Endothelial cell of umbilical vein (primary cell): ENCODE measurements around the gene APIP. TPM values are rescaled to one million over a fixed set of nuclear protein-coding genes. Genes with fewer than 3 reads are reported as not detected.

Source experiments
- BruUV-seq: library from RNA; stranded (reverse); fragments of 400-500 nt; replicated peaks from 2 replicates; lab custom pipeline; 2021; lab: Mats Ljungman, UMichigan
- CTCF ChIA-PET: fragments of 300-600, 350-600 bp; sonication (Branson Sonifier 250); formaldehyde crosslinking; loops from one replicate; lab custom pipeline; 2021; ENCODE audit warnings: antibody characterized with exemption, inconsistent platforms; lab: Charles Lee
- POLR2A ChIA-PET: fragments of 300-600, 350-600 bp; sonication (Branson Sonifier 250); formaldehyde crosslinking; loops from one replicate; lab custom pipeline; 2021; ENCODE audit warnings: antibody characterized with exemption, inconsistent platforms; lab: Charles Lee
- DNase-seq: peaks from one replicate; pipeline ENCODE4 v3.0.0-alpha.2; 2011; ENCODE audit warnings: low read depth, low spot score
- FAIRE-seq: peaks from 2 replicates; lab custom pipeline; 2011; peaks lifted over from hg19 to GRCh38; lab: Jason Lieb, UNC
- H2AFZ ChIP-seq: 2 replicates; pipeline ENCODE4 v1.6.0; 2012; ENCODE audit warnings: low read depth, low read length, control low read depth, inconsistent platforms
- H3K27ac ChIP-seq: 2 replicates; pipeline ENCODE4 v1.5.1; 2011; ENCODE audit warnings: low read depth, mild to moderate bottlenecking, control low read depth, low read length, moderate library complexity; ENCODE audit not compliant: insufficient read depth
- H3K27me3 ChIP-seq, 2 experiments: 2 replicates each; pipeline versions ENCODE4 v1.6.0 to v1.6.1; 2011; ENCODE audit warnings: low read length in 2 of 2, mixed read lengths in 1 of 2; ENCODE audit not compliant: control insufficient read depth in 2 of 2, insufficient read depth in 2 of 2
- H3K36me3 ChIP-seq, 2 experiments: 2 replicates in 1 of 2; 3 replicates in 1 of 2; pipeline ENCODE4 v1.5.1; 2011; ENCODE audit warnings: low read length in 2 of 2, mild to moderate bottlenecking in 1 of 2, moderate library complexity in 1 of 2; ENCODE audit not compliant: control insufficient read depth in 2 of 2, insufficient read depth in 2 of 2; ENCODE audit errors: extremely low read depth in 1 of 2
- H3K4me1 ChIP-seq: 3 replicates; pipeline ENCODE4 v1.5.1; 2011; ENCODE audit warnings: mild to moderate bottlenecking, low read length; ENCODE audit not compliant: control insufficient read depth, insufficient read depth; ENCODE audit errors: extremely low read depth
- H3K4me2 ChIP-seq: 2 replicates; pipeline ENCODE4 v1.6.1; 2011; ENCODE audit warnings: low read length, control low read depth, mixed read lengths; ENCODE audit not compliant: insufficient read depth
- H3K4me3 ChIP-seq, 3 experiments: fragments of 200-600 bp in 1 of 3; sonication (generic), shearing (Covaris generic) in 1 of 3; replicated peaks in 1 of 3; 2 replicates each; pipeline ENCODE4 v1.5.1; 2011 to 2016; ENCODE audit warnings: control low read depth in 3 of 3, low read length in 3 of 3, mild to moderate bottlenecking in 2 of 3, inconsistent platforms in 1 of 3, low read depth in 1 of 3, moderate library complexity in 1 of 3; ENCODE audit not compliant: insufficient read depth in 1 of 3
- H3K79me2 ChIP-seq: 2 replicates; pipeline ENCODE4 v1.6.0; 2012; ENCODE audit warnings: low read length, inconsistent platforms; ENCODE audit not compliant: control insufficient read depth, insufficient read depth
- H3K9ac ChIP-seq: replicated peaks from 2 replicates; pipeline ENCODE3; 2011; ENCODE audit warnings: low read length, control low read depth; ENCODE audit not compliant: insufficient read depth; ENCODE audit errors: extremely low read depth
- H3K9me1 ChIP-seq: replicated peaks from 3 replicates; pipeline ENCODE4 v1.6.0; 2011; ENCODE audit warnings: mild to moderate bottlenecking, low read length; ENCODE audit not compliant: control insufficient read depth, insufficient read depth; ENCODE audit errors: extremely low read depth
- H3K9me3 ChIP-seq: replicated peaks from 2 replicates; pipeline ENCODE4 v1.5.1; 2012; ENCODE audit warnings: low read length, inconsistent platforms; ENCODE audit not compliant: control insufficient read depth, insufficient read depth
- H4K20me1 ChIP-seq: replicated peaks from 2 replicates; pipeline ENCODE3; 2011; ENCODE audit warnings: mild to moderate bottlenecking, low read length; ENCODE audit not compliant: control insufficient read depth, insufficient read depth; ENCODE audit errors: extremely low read depth
- EZH2 ChIP-seq: IDR thresholded peaks from 2 replicates; pipeline ENCODE4 v1.6.1; 2012; ENCODE audit warnings: borderline replicate concordance, low read depth, mild to moderate bottlenecking, moderate library complexity, low read length, inconsistent platforms; ENCODE audit not compliant: severe bottlenecking
- FOS ChIP-seq: IDR thresholded peaks from 2 replicates; pipeline ENCODE4 v1.6.1; 2011; ENCODE audit warnings: mild to moderate bottlenecking, low read length, moderate library complexity, borderline replicate concordance; ENCODE audit not compliant: insufficient read depth
- GATA2 ChIP-seq: IDR thresholded peaks from 2 replicates; pipeline ENCODE4 v1.7.0; 2011; ENCODE audit warnings: low read depth, mild to moderate bottlenecking, moderate library complexity, mixed read lengths, low read length; ENCODE audit not compliant: insufficient read length, insufficient read depth
- JUN ChIP-seq: IDR thresholded peaks from 2 replicates; pipeline ENCODE4 v1.6.1; 2011; ENCODE audit warnings: borderline replicate concordance, low read depth; ENCODE audit not compliant: insufficient read length, insufficient read depth
- MYC ChIP-seq: IDR thresholded peaks from one replicate; pipeline ENCODE4 v1.6.1; 2011; ENCODE audit warnings: mild to moderate bottlenecking, low read depth, low read length
- POLR2A ChIP-seq: IDR thresholded peaks from 2 replicates; pipeline ENCODE4 v1.6.1; 2012; ENCODE audit warnings: low read depth, mild to moderate bottlenecking, control low read depth, low read length
- POLR2AphosphoS5 ChIP-seq: IDR thresholded peaks from 2 replicates; pipeline ENCODE4 v1.6.1; 2012; ENCODE audit warnings: low read depth, mild to moderate bottlenecking, control low read depth, low read length, moderate library complexity; ENCODE audit not compliant: insufficient read depth
- dilution Hi-C: fragments of 300-500 bp; cut with MboI; formaldehyde crosslinking; loops from one replicate; pipeline ENCODE4 v1.15.0; 2019; ENCODE audit warnings: low sequenced_read_pairs; ENCODE audit not compliant: extremely low pct_ligation_motif_present
- intact Hi-C: fragments of 100-400 bp; cut with micrococcal nuclease; formaldehyde crosslinking; loops from one replicate; pipeline ENCODE4 v1.10.0; 2022
- polyA plus RNA-seq, 4 experiments: library from polyadenylated mRNA; depleted of rRNA in 3 of 4; stranded (reverse) in 3 of 4; unstranded in 1 of 4; fragments of >200 nt; gene quantifications; 2 replicates each; pipeline versions ENCODE4 v1.2.1 to v1.2.3, GENCODE V29; 2011 to 2012; ENCODE audit warnings: missing spikeins in 1 of 4
- total RNA-seq: library from RNA; stranded (reverse); gene quantifications from 2 replicates; pipeline ENCODE4 v1.2.3, GENCODE V29; 2021
- TF ChIP-seq, protein P1 (sequence below): IDR thresholded peaks from 2 replicates; pipeline ENCODE4 v1.6.1; 2011; ENCODE audit not compliant: insufficient read depth, insufficient read length
- TF ChIP-seq, protein P2 (sequence below), 2 donors: IDR thresholded peaks; 1 replicate in 1 of 2; 2 replicates in 1 of 2; pipeline ENCODE4 v1.5.1; 2011; ENCODE audit warnings: low read length in 2 of 2, mild to moderate bottlenecking in 2 of 2, moderate library complexity in 2 of 2, control low read depth in 1 of 2, inconsistent platforms in 1 of 2, low read depth in 1 of 2; ENCODE audit not compliant: insufficient read depth in 1 of 2; ENCODE audit errors: extremely low read depth in 1 of 2

APIP gene
- total and polyA plus RNA-seq, 2 donors (not counting 3 experiments of a cell fraction or from before 2014, with no cell fraction given) = 10.0 to 26.9 TPM

DNA sequence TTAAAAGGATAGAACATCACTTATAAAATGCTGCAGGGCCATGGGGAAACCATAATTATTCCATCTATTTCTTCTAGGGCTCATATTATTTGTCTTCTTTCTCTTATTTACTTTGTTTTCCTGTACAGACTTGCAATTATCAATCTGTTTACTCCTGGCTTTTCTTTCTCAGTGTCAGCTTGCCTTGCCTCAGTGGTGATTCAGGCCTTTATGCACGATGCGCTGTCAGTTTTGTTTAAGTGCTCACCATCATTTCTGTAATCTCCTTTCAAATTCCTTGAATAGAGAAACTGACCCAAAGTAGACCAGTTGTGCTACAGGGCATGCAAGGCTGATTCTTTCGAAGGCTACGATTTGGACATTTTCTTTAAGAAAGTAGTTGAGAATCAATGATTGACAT, 5.0 kb upstream of the APIP start:
- dilution Hi-C loops = no loop called here
- Histone ChIP-seq H3K4me2 (no peak overlapping the region), H3K27ac (no peak overlapping the region), H3K27me3 (no peaks in the 10 kb centered on the region), H4K20me1 (no peaks in the 10 kb centered on the region), H3K9ac (no peak overlapping the region), H3K36me3 (no peaks in the 10 kb centered on the region), H3K9me3 (no peaks in the 10 kb centered on the region), H3K79me2 (peaks cover 52% of the 10 kb centered on the region), H3K4me1 (peaks cover 9% of the 10 kb centered on the region), H2AFZ (no peak overlapping the region), H3K4me3 (no peak overlapping the region), H3K9me1 (no peaks in the 10 kb centered on the region)
- no peak for FAIRE-seq
- no peak for DNase-seq
- intact Hi-C loops = loop anchor here (10.0 kb wide), 2 partner anchors 164 to 1344 kb away; no protein-coding TSS in a partner anchor
- POLR2A ChIA-PET = no interaction called here
- CTCF ChIA-PET = interaction anchor here (1.2 to 2.1 kb wide), 3 partner anchors 18 to 457 kb away, joined by 3 to 5 read pairs (median 3); no protein-coding TSS in a partner anchor
- BruUV-seq = no TSS peak
- TF ChIP-seq, protein P1, sequence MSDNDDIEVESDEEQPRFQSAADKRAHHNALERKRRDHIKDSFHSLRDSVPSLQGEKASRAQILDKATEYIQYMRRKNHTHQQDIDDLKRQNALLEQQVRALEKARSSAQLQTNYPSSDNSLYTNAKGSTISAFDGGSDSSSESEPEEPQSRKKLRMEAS = no peak
- TF ChIP-seq POLR2AphosphoS5 (no peak), MYC (no peak), EZH2 (no peak), GATA2 (no peak), JUN (no peak), POLR2A (no peak), FOS (no peak)
- TF ChIP-seq, protein P2, sequence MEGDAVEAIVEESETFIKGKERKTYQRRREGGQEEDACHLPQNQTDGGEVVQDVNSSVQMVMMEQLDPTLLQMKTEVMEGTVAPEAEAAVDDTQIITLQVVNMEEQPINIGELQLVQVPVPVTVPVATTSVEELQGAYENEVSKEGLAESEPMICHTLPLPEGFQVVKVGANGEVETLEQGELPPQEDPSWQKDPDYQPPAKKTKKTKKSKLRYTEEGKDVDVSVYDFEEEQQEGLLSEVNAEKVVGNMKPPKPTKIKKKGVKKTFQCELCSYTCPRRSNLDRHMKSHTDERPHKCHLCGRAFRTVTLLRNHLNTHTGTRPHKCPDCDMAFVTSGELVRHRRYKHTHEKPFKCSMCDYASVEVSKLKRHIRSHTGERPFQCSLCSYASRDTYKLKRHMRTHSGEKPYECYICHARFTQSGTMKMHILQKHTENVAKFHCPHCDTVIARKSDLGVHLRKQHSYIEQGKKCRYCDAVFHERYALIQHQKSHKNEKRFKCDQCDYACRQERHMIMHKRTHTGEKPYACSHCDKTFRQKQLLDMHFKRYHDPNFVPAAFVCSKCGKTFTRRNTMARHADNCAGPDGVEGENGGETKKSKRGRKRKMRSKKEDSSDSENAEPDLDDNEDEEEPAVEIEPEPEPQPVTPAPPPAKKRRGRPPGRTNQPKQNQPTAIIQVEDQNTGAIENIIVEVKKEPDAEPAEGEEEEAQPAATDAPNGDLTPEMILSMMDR (IDR thresholded peaks at IDR 0.05; ENCODE audit: extremely low read depth in 1 of 2, insufficient read depth in 1 of 2, low read depth in 1 of 2, low read length in 2 of 2) = no peak
